ENCODE measurements around the gene TBC1D14.

TBC1D14 gene

DNA sequence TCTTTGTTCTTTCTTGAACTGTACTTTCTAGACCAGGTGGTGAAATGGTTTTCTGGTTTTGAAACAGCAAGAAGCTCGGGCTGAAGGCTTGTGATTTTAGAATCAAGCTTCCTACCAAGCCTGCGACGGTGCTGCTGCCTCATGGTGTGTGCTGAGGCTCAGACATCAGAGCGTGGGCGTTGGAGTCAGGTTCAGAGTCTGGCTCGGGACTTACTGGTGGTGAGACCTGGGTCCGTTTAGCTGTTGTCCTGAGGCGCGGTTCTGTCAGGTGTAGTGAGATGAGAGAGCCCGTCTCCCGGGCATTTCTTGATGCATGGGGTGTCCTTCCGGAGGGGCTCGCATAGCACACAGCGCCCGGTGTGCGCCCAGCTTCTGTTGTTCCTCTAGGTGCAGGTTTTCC, 113.9 kb downstream of the TBC1D14 start:
- Histone ChIP-seq H3K4me1 (no peaks in the 10 kb centered on the region), H3K4me3 (no peak overlapping the region), H3K27ac (no peak overlapping the region), H3K36me3 (peaks cover 12 to 95% (median 57%) of the 10 kb centered on the region in 3 donors), H3K27me3 (no peaks in the 10 kb centered on the region), H3K9me3 (no peaks in the 10 kb centered on the region)
- DNase-seq, result no peak
- intact Hi-C loops (cut with DNase I; ENCODE audit: low total_unique reads), result no loop called here
- TF ChIP-seq, protein P1, sequence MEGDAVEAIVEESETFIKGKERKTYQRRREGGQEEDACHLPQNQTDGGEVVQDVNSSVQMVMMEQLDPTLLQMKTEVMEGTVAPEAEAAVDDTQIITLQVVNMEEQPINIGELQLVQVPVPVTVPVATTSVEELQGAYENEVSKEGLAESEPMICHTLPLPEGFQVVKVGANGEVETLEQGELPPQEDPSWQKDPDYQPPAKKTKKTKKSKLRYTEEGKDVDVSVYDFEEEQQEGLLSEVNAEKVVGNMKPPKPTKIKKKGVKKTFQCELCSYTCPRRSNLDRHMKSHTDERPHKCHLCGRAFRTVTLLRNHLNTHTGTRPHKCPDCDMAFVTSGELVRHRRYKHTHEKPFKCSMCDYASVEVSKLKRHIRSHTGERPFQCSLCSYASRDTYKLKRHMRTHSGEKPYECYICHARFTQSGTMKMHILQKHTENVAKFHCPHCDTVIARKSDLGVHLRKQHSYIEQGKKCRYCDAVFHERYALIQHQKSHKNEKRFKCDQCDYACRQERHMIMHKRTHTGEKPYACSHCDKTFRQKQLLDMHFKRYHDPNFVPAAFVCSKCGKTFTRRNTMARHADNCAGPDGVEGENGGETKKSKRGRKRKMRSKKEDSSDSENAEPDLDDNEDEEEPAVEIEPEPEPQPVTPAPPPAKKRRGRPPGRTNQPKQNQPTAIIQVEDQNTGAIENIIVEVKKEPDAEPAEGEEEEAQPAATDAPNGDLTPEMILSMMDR (IDR thresholded peaks at IDR 0.05), result no peak

DNA sequence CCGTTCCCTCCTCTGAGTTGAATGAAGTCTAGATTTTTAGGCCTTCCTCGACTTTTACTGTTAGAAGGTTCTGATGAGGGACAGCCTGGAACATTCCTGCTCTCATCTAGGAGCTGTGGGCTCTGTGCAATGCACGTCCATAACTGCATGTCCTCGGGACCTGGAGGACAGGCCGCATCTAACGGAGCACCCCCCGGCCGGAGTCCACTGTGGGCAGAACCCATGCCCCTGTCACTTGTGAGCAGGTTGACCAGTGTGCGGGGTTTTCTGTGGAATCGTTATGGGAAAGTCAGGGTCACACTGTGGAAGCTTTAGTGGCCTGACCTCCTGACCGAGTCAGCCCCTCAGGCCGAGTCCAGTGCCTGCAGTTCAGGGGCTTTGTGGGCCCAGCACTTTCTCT, 114.3 kb downstream of the TBC1D14 start:
- H3K27me3 ChIP-seq, result no peaks in the 10 kb centered on the region
- no peak overlapping the region for H3K27ac ChIP-seq
- intact Hi-C loops (cut with DNase I; ENCODE audit: low total_unique reads), result no loop called here
- no peaks in the 10 kb centered on the region for H3K4me1 ChIP-seq
- TF ChIP-seq, protein P1 (IDR thresholded peaks at IDR 0.05), result no peak
- H3K36me3 ChIP-seq, result peaks cover 12 to 95% (median 53%) of the 10 kb centered on the region in 3 donors
- DNase-seq, result no peak
- H3K4me3 ChIP-seq, result no peak overlapping the region
- no peaks in the 10 kb centered on the region for H3K9me3 ChIP-seq

DNA sequence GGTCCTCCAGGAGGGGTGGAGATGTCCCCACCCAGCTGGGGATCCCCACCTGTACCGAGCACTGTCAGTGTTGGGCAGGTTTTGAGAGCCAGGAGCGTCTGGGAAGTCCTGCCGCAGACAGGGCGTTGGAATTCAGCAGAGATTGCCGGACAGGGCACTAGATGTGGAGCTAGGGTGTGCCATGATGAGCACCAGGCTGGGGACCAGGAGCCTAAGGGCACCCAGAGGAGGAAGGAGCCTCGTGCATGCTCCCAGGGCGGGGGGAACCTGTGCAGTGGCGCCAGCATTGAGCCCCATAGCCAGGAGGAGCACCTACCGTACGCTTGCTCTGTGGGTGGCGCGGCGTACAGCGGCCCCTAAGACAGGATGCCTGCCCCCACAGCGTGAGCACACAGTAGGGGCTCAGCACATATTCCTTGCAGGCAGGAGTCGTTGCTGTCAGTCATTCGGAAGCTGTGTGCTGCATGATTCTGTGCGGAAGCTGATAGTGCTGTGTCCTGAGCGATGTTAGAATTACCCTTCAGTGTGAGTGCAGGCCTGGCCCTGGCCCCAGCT, 114.8 kb downstream of the TBC1D14 start:
- no peak overlapping the region for H3K4me3 ChIP-seq
- H3K27me3 ChIP-seq, result no peaks in the 10 kb centered on the region
- peaks cover 12 to 95% (median 48%) of the 10 kb centered on the region in 3 donors for H3K36me3 ChIP-seq
- no peaks in the 10 kb centered on the region for H3K4me1 ChIP-seq
- H3K9me3 ChIP-seq, result no peaks in the 10 kb centered on the region
- no peak for DNase-seq
- no peak overlapping the region for H3K27ac ChIP-seq
- intact Hi-C loops (cut with DNase I; ENCODE audit: low total_unique reads), result no loop called here
- TF ChIP-seq, protein P1 (IDR thresholded peaks at IDR 0.05), result no peak

DNA sequence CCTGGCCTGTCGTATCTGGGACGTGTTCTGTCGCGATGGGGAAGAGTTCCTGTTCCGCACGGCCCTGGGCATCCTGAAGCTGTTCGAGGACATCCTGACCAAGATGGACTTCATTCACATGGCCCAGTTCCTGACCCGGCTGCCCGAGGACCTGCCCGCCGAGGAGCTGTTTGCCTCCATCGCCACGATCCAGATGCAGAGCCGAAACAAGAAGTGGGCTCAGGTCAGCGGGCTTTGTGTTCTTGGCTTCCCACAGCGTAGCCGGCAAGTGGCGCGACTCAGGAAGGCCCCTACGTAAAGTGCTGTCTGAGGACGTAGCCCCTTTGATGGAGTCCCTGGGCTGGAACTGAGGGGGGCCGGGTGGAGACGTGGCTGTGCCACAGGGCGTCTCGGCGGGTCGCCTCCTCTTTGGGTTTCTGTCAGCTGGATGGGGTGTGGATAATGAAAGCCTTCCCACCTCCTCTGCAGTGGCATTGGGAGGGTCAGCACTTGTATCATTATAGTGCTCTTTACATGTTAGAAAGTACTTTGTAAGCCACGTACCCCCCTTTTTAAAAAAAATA, 115.5 kb downstream of the TBC1D14 start:
- Histone ChIP-seq H3K4me1 (no peaks in the 10 kb centered on the region), H3K36me3 (peaks cover 17 to 93% (median 54%) of the 10 kb centered on the region in 3 donors), H3K27ac (no peak overlapping the region), H3K27me3 (no peaks in the 10 kb centered on the region), H3K9me3 (no peaks in the 10 kb centered on the region), H3K4me3 (no peak overlapping the region)
- TF ChIP-seq, protein P1 (IDR thresholded peaks at IDR 0.05), result no peak
- no peak for DNase-seq
- intact Hi-C loops (cut with DNase I; ENCODE audit: low total_unique reads), result no loop called here

DNA sequence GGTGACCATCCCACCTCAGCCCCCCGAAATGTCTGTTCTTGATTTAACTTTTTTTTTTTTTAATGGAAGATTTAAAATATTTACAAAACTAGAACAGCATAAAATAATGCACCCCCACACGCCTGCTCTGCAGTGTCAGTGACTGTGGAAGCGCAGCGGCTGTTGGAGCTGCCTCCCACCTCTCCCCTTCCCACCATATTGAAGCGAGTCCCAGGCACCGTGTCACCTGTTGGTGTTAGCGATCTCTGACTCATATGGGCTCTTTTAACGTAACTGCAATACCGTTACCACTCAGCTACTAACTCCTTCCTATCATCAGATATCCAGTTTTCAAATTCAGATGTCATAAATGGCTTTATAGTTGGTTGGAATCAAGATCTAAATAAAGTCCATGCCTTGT, 116.5 kb downstream of the TBC1D14 start:
- intact Hi-C loops (cut with DNase I; ENCODE audit: low total_unique reads), result no loop called here
- H3K36me3 ChIP-seq, result peaks cover 27 to 93% (median 59%) of the 10 kb centered on the region in 3 donors
- no peaks in the 10 kb centered on the region for H3K9me3 ChIP-seq
- no peak overlapping the region for H3K4me3 ChIP-seq
- H3K4me1 ChIP-seq, result no peaks in the 10 kb centered on the region
- DNase-seq, result no peak
- TF ChIP-seq, protein P1 (IDR thresholded peaks at IDR 0.05), result no peak
- H3K27me3 ChIP-seq, result no peaks in the 10 kb centered on the region
- no peak overlapping the region for H3K27ac ChIP-seq
